HG02571 (cell line): ENCODE measurements around the gene GRK3.
"Not testable (repeated sequence)": the region's sequence is repeated elsewhere in the genome, so short reads cannot be mapped to it uniquely, and the experiment has no call there.

Source experiments
- ATAC-seq: cut with Tn5 transposase; IDR thresholded peaks from one replicate; pipeline ENCODE4 v1.9.1; 2021; ENCODE audit warnings: mild to moderate bottlenecking, moderate library complexity; ENCODE audit not compliant: unreplicated experiment

GRK3 gene

GRCh38 chr22:25623851-25624250 is 59.4 kb downstream of the GRK3 start:
- no peak for ATAC-seq

GRCh38 chr22:25624476-25624875 is 60.0 kb downstream of the GRK3 start:
- no peak for ATAC-seq

- ATAC-seq, result not testable (repeated sequence)
These were observed 61.5 kb downstream of the GRK3 start for GRCh38 chr22:25625747-25626623.

- ATAC-seq, result no peak
These were observed 62.1 kb downstream of the GRK3 start for GRCh38 chr22:25626624-25626990.

GRCh38 chr22:25627271-25627852 is 62.9 kb downstream of the GRK3 start:
- ATAC-seq, result no peak

GRCh38 chr22:25628494-25628893 is 64.0 kb downstream of the GRK3 start:
- ATAC-seq, result no peak

- no peak for ATAC-seq
These were observed 65.1 kb downstream of the GRK3 start for GRCh38 chr22:25629613-25630012.

GRCh38 chr22:25630447-25630846 is 66.0 kb downstream of the GRK3 start:
- no peak for ATAC-seq

GRCh38 chr22:25636323-25636722 is 71.8 kb downstream of the GRK3 start:
- no peak for ATAC-seq

GRCh38 chr22:25637032-25637431 is 72.6 kb downstream of the GRK3 start:
- no peak for ATAC-seq

- no peak for ATAC-seq
These were observed 73.2 kb downstream of the GRK3 start for GRCh38 chr22:25637672-25638071.

- no peak for ATAC-seq
These were observed 74.2 kb downstream of the GRK3 start for GRCh38 chr22:25638638-25639037.

GRCh38 chr22:25641650-25642049 is 77.2 kb downstream of the GRK3 start:
- no peak for ATAC-seq

GRCh38 chr22:25643232-25644000 is 78.9 kb downstream of the GRK3 start:
- no peak for ATAC-seq

- ATAC-seq, result no peak
These were observed 79.6 kb downstream of the GRK3 start for GRCh38 chr22:25644122-25644521.

- ATAC-seq, result no peak
These were observed 80.8 kb downstream of the GRK3 start for GRCh38 chr22:25645266-25645665.

- no peak for ATAC-seq
These were observed 81.5 kb downstream of the GRK3 start for GRCh38 chr22:25645964-25646363.

GRCh38 chr22:25650833-25651232 is 86.4 kb downstream of the GRK3 start:
- ATAC-seq, result no peak

GRCh38 chr22:25651332-25652085 is 87.0 kb downstream of the GRK3 start:
- ATAC-seq, result no peak

GRCh38 chr22:25654676-25655075 is 90.2 kb downstream of the GRK3 start:
- ATAC-seq, result no peak

- ATAC-seq, result no peak
These were observed 91.0 kb downstream of the GRK3 start for GRCh38 chr22:25655371-25655935.
